Muscle of leg (tissue), 11 donors: Measurements from ENCODE around the gene PLA2G12B. TPM values are rescaled to one million over a fixed set of nuclear protein-coding genes. Genes with fewer than 3 reads are reported as not detected.
A peak's percentile ranks its signal among the peaks of the same experiment; 100 is the strongest.
"Not testable (repeated sequence)": the region's sequence is repeated elsewhere in the genome, so short reads cannot be mapped to it uniquely, and the experiment has no call there.

Source experiments
- DNase-seq: peaks from one replicate; pipeline ENCODE4 v3.0.0; 2013
- H3K27ac ChIP-seq: one replicate; pipeline ENCODE4 v1.5.1; 2013; ENCODE audit warnings: mild to moderate bottlenecking, low read length, control low read depth
- H3K27me3 ChIP-seq: one replicate; pipeline ENCODE4 v1.6.1; 2013; ENCODE audit warnings: low read length; ENCODE audit not compliant: control insufficient read depth, insufficient read depth
- H3K36me3 ChIP-seq: one replicate; pipeline ENCODE4 v1.6.1; 2013; ENCODE audit warnings: low read length; ENCODE audit not compliant: control insufficient read depth, insufficient read depth
- H3K4me1 ChIP-seq: one replicate; pipeline ENCODE4 v1.6.1; 2013; ENCODE audit warnings: low read length; ENCODE audit not compliant: control insufficient read depth, insufficient read depth
- H3K4me3 ChIP-seq: one replicate; pipeline ENCODE4 v1.5.1; 2013; ENCODE audit warnings: low read length, control low read depth
- H3K9me3 ChIP-seq: replicated peaks from 2 replicates; pipeline ENCODE4 v1.6.1; 2013; ENCODE audit warnings: low read depth, low read length; ENCODE audit not compliant: control insufficient read depth
- WGBS: methylation state at CpG from one replicate; pipeline ENCODE4 v1.1.5; 2013; ENCODE audit warnings: missing lambda C conversion rate; ENCODE audit not compliant: insufficient coverage; 5-methylcytosine and 5-hydroxymethylcytosine counted together
- polyA plus RNA-seq, 8 donors: library from polyadenylated mRNA; unstranded; fragments of 120-200 nt; gene quantifications; one replicate each; pipeline versions ENCODE4 v1.2.1 to v1.2.3, GENCODE V29; 2013; ENCODE audit warnings: inconsistent platforms in 1 of 8, low replicate concordance in 1 of 8; ENCODE audit not compliant: insufficient read length in 8 of 8, insufficient read depth in 1 of 8
- total RNA-seq: library from RNA; stranded (reverse); fragments of 120-200 nt; gene quantifications from one replicate; pipeline ENCODE4 v1.2.4, GENCODE V29; 2013

The PLA2G12B gene
- total and polyA plus RNA-seq, 9 donors: 0.18 to 1.1 (median 0.21) TPM; not detected in 5

- Histone ChIP-seq H3K27ac (no peak overlapping the region), H3K4me3 (no peak overlapping the region), H3K9me3 (no peaks in the 10 kb centered on the region), H3K27me3 (no peaks in the 10 kb centered on the region), H3K4me1 (no peaks in the 10 kb centered on the region), H3K36me3 (no peaks in the 10 kb centered on the region)
- no peak for DNase-seq
- WGBS: no CpG with 5 or more reads among the region's 2 CpGs
These were observed 10.9 kb downstream of the PLA2G12B start for GRCh38 chr10:72943498-72944234.

GRCh38 chr10:72935361-72935760 lies 19.2 kb downstream of the PLA2G12B start:
- WGBS: 72% methylated on average over 5 of the region's 6 CpGs
- no peaks in the 10 kb centered on the region for H3K9me3 ChIP-seq

GRCh38 chr10:72932259-72933015 lies 22.2 kb downstream of the PLA2G12B start:
- H3K36me3 ChIP-seq: peaks cover 7% of the 10 kb centered on the region
- no peak for DNase-seq
- H3K27me3 ChIP-seq: no peaks in the 10 kb centered on the region
- H3K9me3 ChIP-seq: no peaks in the 10 kb centered on the region
- no peak overlapping the region for H3K27ac ChIP-seq
- no peak overlapping the region for H3K4me3 ChIP-seq
- WGBS: 84% methylated on average over 19 of the region's 20 CpGs
- H3K4me1 ChIP-seq: no peaks in the 10 kb centered on the region

More at GRCh38 chr10:72935361-72935760, 19.2 kb downstream of the PLA2G12B start:
- H3K4me3 ChIP-seq: no peak overlapping the region
- H3K27me3 ChIP-seq: no peaks in the 10 kb centered on the region
- DNase-seq: no peak
- H3K27ac ChIP-seq: no peak overlapping the region
- H3K36me3 ChIP-seq: peaks cover 7% of the 10 kb centered on the region
- H3K4me1 ChIP-seq: no peaks in the 10 kb centered on the region

GRCh38 chr10:72930276-72930675 lies 24.3 kb downstream of the PLA2G12B start:
- Histone ChIP-seq H3K9me3 (no peaks in the 10 kb centered on the region), H3K27me3 (no peaks in the 10 kb centered on the region), H3K4me1 (no peaks in the 10 kb centered on the region), H3K36me3 (peaks cover 10% of the 10 kb centered on the region), H3K4me3 (no peak overlapping the region), H3K27ac (no peak overlapping the region)
- peak; percentile 78 for DNase-seq
- 63% methylated on average over 2 of the region's 2 CpGs for WGBS

- H3K36me3 ChIP-seq: peaks cover 16% of the 10 kb centered on the region
- no peaks in the 10 kb centered on the region for H3K9me3 ChIP-seq
- H3K4me3 ChIP-seq: no peak overlapping the region
- H3K27ac ChIP-seq: no peak overlapping the region
- no peak for DNase-seq
- H3K27me3 ChIP-seq: no peaks in the 10 kb centered on the region
- WGBS: 80% methylated on average over 1 of the region's 5 CpGs
- no peaks in the 10 kb centered on the region for H3K4me1 ChIP-seq
These were observed 25.8 kb downstream of the PLA2G12B start for GRCh38 chr10:72928798-72929197.

GRCh38 chr10:72927485-72927884 lies 27.1 kb downstream of the PLA2G12B start:
- DNase-seq: no peak
- 68% methylated on average over 4 of the region's 5 CpGs for WGBS

GRCh38 chr10:72925951-72926465 lies 28.6 kb downstream of the PLA2G12B start:
- Histone ChIP-seq H3K27ac (no peak overlapping the region), H3K27me3 (no peaks in the 10 kb centered on the region), H3K4me1 (no peaks in the 10 kb centered on the region), H3K9me3 (peaks cover 6% of the 10 kb centered on the region), H3K4me3 (no peak overlapping the region), H3K36me3 (peaks cover 21% of the 10 kb centered on the region)
- DNase-seq: no peak
- 72% methylated on average over 3 of the region's 3 CpGs for WGBS

More at GRCh38 chr10:72927485-72927884, 27.1 kb downstream of the PLA2G12B start:
- H3K27me3 ChIP-seq: no peaks in the 10 kb centered on the region
- no peak overlapping the region for H3K27ac ChIP-seq
- H3K4me1 ChIP-seq: no peaks in the 10 kb centered on the region
- H3K9me3 ChIP-seq: no peaks in the 10 kb centered on the region
- no peak overlapping the region for H3K4me3 ChIP-seq
- H3K36me3 ChIP-seq: peaks cover 21% of the 10 kb centered on the region

GRCh38 chr10:72924351-72924750 lies 30.3 kb downstream of the PLA2G12B start:
- 95% methylated on average over 11 of the region's 13 CpGs for WGBS
- Histone ChIP-seq H3K4me1 (no peaks in the 10 kb centered on the region), H3K9me3 (peaks cover 6% of the 10 kb centered on the region), H3K27me3 (no peaks in the 10 kb centered on the region), H3K4me3 (no peak overlapping the region), H3K27ac (no peak overlapping the region), H3K36me3 (peaks cover 19% of the 10 kb centered on the region)
- DNase-seq: no peak

GRCh38 chr10:72921147-72921683 lies 33.4 kb downstream of the PLA2G12B start:
- H3K9me3 ChIP-seq, H3K4me1 ChIP-seq, H3K4me3 ChIP-seq, H3K27me3 ChIP-seq, DNase-seq, H3K27ac ChIP-seq: not testable (repeated sequence)
- no CpG with 5 or more reads among the region's 1 CpG for whole genome bisulfite sequencing
- H3K36me3 ChIP-seq: peaks cover 19% of the 10 kb centered on the region

- DNase-seq: no peak
- no peaks in the 10 kb centered on the region for H3K4me1 ChIP-seq
- H3K27ac ChIP-seq: no peak overlapping the region
- 93% methylated on average over 5 of the region's 8 CpGs for WGBS
- peaks cover 8% of the 10 kb centered on the region for H3K36me3 ChIP-seq
- no peak overlapping the region for H3K4me3 ChIP-seq
- peaks cover 8% of the 10 kb centered on the region for H3K9me3 ChIP-seq
- no peaks in the 10 kb centered on the region for H3K27me3 ChIP-seq
These were observed 36.3 kb downstream of the PLA2G12B start for GRCh38 chr10:72918352-72918751.
